Esophagus (tissue), 2 donors: Measurements from ENCODE around the gene ECHDC3. TPM values are rescaled to one million over a fixed set of nuclear protein-coding genes. Genes with fewer than 3 reads are reported as not detected.

Experiments
- H3K27ac ChIP-seq, 2 donors: one replicate each; pipeline ENCODE4 v1.5.1; 2013; ENCODE audit warnings: low read depth in 2 of 2, mild to moderate bottlenecking in 2 of 2, inconsistent platforms in 1 of 2, low read length in 1 of 2, moderate library complexity in 1 of 2
- H3K27me3 ChIP-seq, 2 donors: one replicate each; pipeline ENCODE4 v1.6.1; 2013; ENCODE audit warnings: low read length in 2 of 2, control low read depth in 1 of 2, mild to moderate bottlenecking in 1 of 2; ENCODE audit not compliant: insufficient read depth in 2 of 2, control insufficient read depth in 1 of 2
- H3K36me3 ChIP-seq, 2 donors: one replicate each; pipeline ENCODE4 v1.6.1; 2013; ENCODE audit warnings: low read length in 1 of 2; ENCODE audit not compliant: control insufficient read depth in 2 of 2, insufficient read depth in 2 of 2
- H3K4me1 ChIP-seq, 2 donors: one replicate each; pipeline ENCODE4 v1.6.1; 2013; ENCODE audit warnings: low read length in 1 of 2; ENCODE audit not compliant: control insufficient read depth in 2 of 2, insufficient read depth in 2 of 2
- H3K4me3 ChIP-seq, 2 donors: one replicate each; pipeline ENCODE4 v1.5.1; 2013; ENCODE audit warnings: low read length in 2 of 2, mild to moderate bottlenecking in 2 of 2, low read depth in 1 of 2, moderate library complexity in 1 of 2
- H3K9me3 ChIP-seq, 2 donors: one replicate each; pipeline ENCODE4 v1.6.1; 2013; ENCODE audit warnings: mild to moderate bottlenecking in 2 of 2, low read depth in 1 of 2, low read length in 1 of 2, moderate library complexity in 1 of 2; ENCODE audit not compliant: control insufficient read depth in 2 of 2, insufficient read depth in 1 of 2
- WGBS, 2 donors: extraction: QIAGEN DNeasy Blood & Tissue Kit; methylation state at CpG; one replicate each; pipeline ENCODE4 v1.1.7; 2013; 5-methylcytosine and 5-hydroxymethylcytosine counted together
- polyA plus RNA-seq, 2 donors: library from polyadenylated mRNA; stranded (reverse); fragments of 200-250 nt; gene quantifications; one replicate each; pipeline ENCODE4 v1.2.3, GENCODE V29; 2013
- donor health status: healthy with polysubstance abuse.
- donor health status: Bipolar disorder and iron deficiency.

The ECHDC3 gene
- polyA plus RNA-seq, 2 donors, result 23.7 to 36.5 TPM

GRCh38 chr10:11798845-11799735 is 56.9 kb downstream of the ECHDC3 start:
- H3K4me3 ChIP-seq, result no peak overlapping the region
- 70 to 72% methylated on average over 18 of the region's 18 CpGs for WGBS, 2 donors
- peaks cover 0 to 4% of the 10 kb centered on the region in 2 donors for H3K9me3 ChIP-seq
- no peaks in the 10 kb centered on the region for H3K27me3 ChIP-seq
- H3K36me3 ChIP-seq, result no peaks in the 10 kb centered on the region
- H3K27ac ChIP-seq, result no peak overlapping the region
- H3K4me1 ChIP-seq, result no peaks in the 10 kb centered on the region

- Histone ChIP-seq H3K4me1 (no peaks in the 10 kb centered on the region), H3K9me3 (peaks cover 0 to 4% of the 10 kb centered on the region in 2 donors)
- 89 to 91% methylated on average over 9 of the region's 9 CpGs for WGBS, 2 donors
These were observed 57.5 kb downstream of the ECHDC3 start for GRCh38 chr10:11799736-11800080.

GRCh38 chr10:11804336-11804735 is 62.2 kb downstream of the ECHDC3 start:
- no peaks in the 10 kb centered on the region for H3K27me3 ChIP-seq
- H3K36me3 ChIP-seq, result no peaks in the 10 kb centered on the region
- H3K4me3 ChIP-seq, result no peak overlapping the region
- WGBS, 2 donors, result 89 to 92% methylated on average over 16 of the region's 16 CpGs
- no peaks in the 10 kb centered on the region for H3K4me1 ChIP-seq
- H3K27ac ChIP-seq, result no peak overlapping the region
- H3K9me3 ChIP-seq, result no peaks in the 10 kb centered on the region

More at GRCh38 chr10:11799736-11800080, 57.5 kb downstream of the ECHDC3 start:
- Histone ChIP-seq H3K36me3 (no peaks in the 10 kb centered on the region), H3K27me3 (no peaks in the 10 kb centered on the region), H3K4me3 (no peak overlapping the region), H3K27ac (no peak overlapping the region)

GRCh38 chr10:11805792-11806191 is 63.6 kb downstream of the ECHDC3 start:
- WGBS, 2 donors, result 91 to 93% methylated on average over 4 of the region's 4 CpGs
- no peaks in the 10 kb centered on the region for H3K9me3 ChIP-seq
- H3K27me3 ChIP-seq, result no peaks in the 10 kb centered on the region
- H3K27ac ChIP-seq, result no peak overlapping the region
- H3K4me3 ChIP-seq, result no peak overlapping the region
- no peaks in the 10 kb centered on the region for H3K36me3 ChIP-seq
- H3K4me1 ChIP-seq, result peaks cover 0 to 3% of the 10 kb centered on the region in 2 donors

GRCh38 chr10:11806706-11807105 is 64.5 kb downstream of the ECHDC3 start:
- Histone ChIP-seq H3K27me3 (no peaks in the 10 kb centered on the region), H3K27ac (no peak overlapping the region), H3K36me3 (no peaks in the 10 kb centered on the region), H3K9me3 (no peaks in the 10 kb centered on the region), H3K4me3 (no peak overlapping the region), H3K4me1 (peaks cover 0 to 3% of the 10 kb centered on the region in 2 donors)
- WGBS, 2 donors, result 86 to 90% methylated on average over 6 of the region's 6 CpGs

GRCh38 chr10:11808808-11809207 is 66.6 kb downstream of the ECHDC3 start:
- Histone ChIP-seq H3K9me3 (no peaks in the 10 kb centered on the region), H3K27me3 (no peaks in the 10 kb centered on the region), H3K36me3 (no peaks in the 10 kb centered on the region), H3K27ac (no peak overlapping the region), H3K4me1 (peaks cover 0 to 3% of the 10 kb centered on the region in 2 donors), H3K4me3 (no peak overlapping the region)
- 96 to 97% methylated on average over 5 of the region's 5 CpGs for WGBS, 2 donors

- H3K4me1 ChIP-seq, result peaks cover 0 to 3% of the 10 kb centered on the region in 2 donors
- 43 to 47% methylated on average over 13 of the region's 13 CpGs for WGBS, 2 donors
- H3K4me3 ChIP-seq, result no peak overlapping the region
- no peak overlapping the region for H3K27ac ChIP-seq
- H3K9me3 ChIP-seq, result no peaks in the 10 kb centered on the region
- no peaks in the 10 kb centered on the region for H3K36me3 ChIP-seq
- no peaks in the 10 kb centered on the region for H3K27me3 ChIP-seq
These were observed 68.2 kb downstream of the ECHDC3 start for GRCh38 chr10:11810313-11810766.

- WGBS, 2 donors, result 81 to 85% methylated on average over 6 of the region's 6 CpGs
- Histone ChIP-seq H3K27ac (no peak overlapping the region), H3K4me3 (no peak overlapping the region), H3K9me3 (no peaks in the 10 kb centered on the region), H3K27me3 (no peaks in the 10 kb centered on the region), H3K36me3 (no peaks in the 10 kb centered on the region), H3K4me1 (peaks cover 0 to 3% of the 10 kb centered on the region in 2 donors)
These were observed 68.8 kb downstream of the ECHDC3 start for GRCh38 chr10:11810973-11811372.

- WGBS, 2 donors, result 84 to 90% methylated on average over 7 of the region's 7 CpGs
- H3K4me1 ChIP-seq, result peaks cover 0 to 3% of the 10 kb centered on the region in 2 donors
- H3K27ac ChIP-seq, result no peak overlapping the region
- no peaks in the 10 kb centered on the region for H3K27me3 ChIP-seq
- no peaks in the 10 kb centered on the region for H3K36me3 ChIP-seq
- H3K4me3 ChIP-seq, result no peak overlapping the region
- H3K9me3 ChIP-seq, result no peaks in the 10 kb centered on the region
These were observed 71.0 kb downstream of the ECHDC3 start for GRCh38 chr10:11813177-11813576.
